H9 (cell line): ENCODE data around the gene PLCXD1. TPM values are rescaled to one million over a fixed set of nuclear protein-coding genes. Genes with fewer than 3 reads are reported as not detected.

Experiments used
- DNase-seq: peaks from one replicate; pipeline ENCODE4 v3.0.0-alpha.2; 2017
- H2AFZ ChIP-seq: one replicate; pipeline ENCODE4 v1.6.1; 2013; ENCODE audit warnings: mild to moderate bottlenecking, low read length, control low read depth, moderate library complexity
- H2AK5ac ChIP-seq: 2 replicates; pipeline ENCODE4 v1.6.1; 2013; ENCODE audit warnings: low read length, control low read depth, mixed read lengths; ENCODE audit not compliant: insufficient read length
- H2BK120ac ChIP-seq: one replicate; pipeline ENCODE4 v1.6.1; 2013; ENCODE audit warnings: low read depth, mild to moderate bottlenecking, low read length, control low read depth, inconsistent platforms; ENCODE audit not compliant: poor library complexity, severe bottlenecking
- H2BK12ac ChIP-seq: 2 replicates; pipeline ENCODE4 v1.6.1; 2013; ENCODE audit warnings: low read length, control low read depth, mixed read lengths, low read depth; ENCODE audit not compliant: insufficient read length
- H2BK15ac ChIP-seq: 2 replicates; pipeline ENCODE4 v1.6.1; 2013; ENCODE audit warnings: low read depth, low read length, control low read depth
- H2BK20ac ChIP-seq: one replicate; pipeline ENCODE4 v1.6.1; 2013; ENCODE audit warnings: low read depth, mild to moderate bottlenecking, low read length, control low read depth, inconsistent platforms; ENCODE audit not compliant: poor library complexity, severe bottlenecking
- H2BK5ac ChIP-seq: 2 replicates; pipeline ENCODE4 v1.6.1; 2013; ENCODE audit warnings: low read length, control low read depth, mixed read lengths; ENCODE audit not compliant: insufficient read length
- H3K14ac ChIP-seq: 2 replicates; pipeline ENCODE4 v1.6.1; 2013; ENCODE audit warnings: low read length, control low read depth; ENCODE audit not compliant: insufficient read depth
- H3K18ac ChIP-seq: 2 replicates; pipeline ENCODE4 v1.6.1; 2013; ENCODE audit warnings: low read depth, mild to moderate bottlenecking, mixed read lengths, low read length, control low read depth; ENCODE audit not compliant: insufficient read length
- H3K23ac ChIP-seq: 2 replicates; pipeline ENCODE4 v1.6.1; 2013; ENCODE audit warnings: low read length, control low read depth, mixed read lengths, low read depth; ENCODE audit not compliant: insufficient read length
- H3K23me2 ChIP-seq: 2 replicates; pipeline ENCODE4 v1.6.1; 2013; ENCODE audit warnings: low read depth, mild to moderate bottlenecking, mixed read lengths, low read length, control low read depth; ENCODE audit not compliant: insufficient read length, poor library complexity, severe bottlenecking
- H3K27ac ChIP-seq: 2 replicates; pipeline ENCODE4 v1.5.1; 2013; ENCODE audit warnings: low read length, control low read depth, mixed read lengths, low read depth; ENCODE audit not compliant: insufficient read length
- H3K27me3 ChIP-seq: 2 replicates; pipeline ENCODE4 v1.6.1; 2013; ENCODE audit warnings: low read length, control low read depth, inconsistent platforms; ENCODE audit not compliant: insufficient read depth
- H3K4ac ChIP-seq: 2 replicates; pipeline ENCODE4 v1.6.1; 2013; ENCODE audit warnings: low read depth, mild to moderate bottlenecking, control low read depth, inconsistent platforms, low read length, moderate library complexity
- H3K4me1 ChIP-seq: 2 replicates; pipeline ENCODE4 v1.6.1; 2013; ENCODE audit warnings: low read length, control low read depth, inconsistent platforms; ENCODE audit not compliant: insufficient read depth
- H3K4me2 ChIP-seq: 2 replicates; pipeline ENCODE4 v1.6.1; 2013; ENCODE audit warnings: low read length, control low read depth, mixed read lengths; ENCODE audit not compliant: insufficient read length, insufficient read depth
- H3K56ac ChIP-seq: 2 replicates; pipeline ENCODE4 v1.6.1; 2013; ENCODE audit warnings: low read depth, mild to moderate bottlenecking, mixed read lengths, low read length, control low read depth; ENCODE audit not compliant: insufficient read length
- H3K79me1 ChIP-seq: 2 replicates; pipeline ENCODE4 v1.6.1; 2013; ENCODE audit warnings: low read depth, mild to moderate bottlenecking, moderate library complexity, low read length, control low read depth, inconsistent platforms; ENCODE audit not compliant: insufficient read depth, poor library complexity, severe bottlenecking
- H3K79me2 ChIP-seq: 2 replicates; pipeline ENCODE4 v1.6.1; 2013; ENCODE audit warnings: low read length, control low read depth, inconsistent platforms; ENCODE audit not compliant: insufficient read depth
- H3K9ac ChIP-seq: 2 replicates; pipeline ENCODE4 v1.6.1; 2013; ENCODE audit warnings: low read length, control low read depth, mixed read lengths; ENCODE audit not compliant: insufficient read length; ENCODE audit errors: extremely low read depth
- H3K9me3 ChIP-seq: one replicate; pipeline ENCODE4 v1.6.1; 2013; ENCODE audit warnings: low read depth, low read length, inconsistent platforms; ENCODE audit not compliant: control insufficient read depth
- H3T11ph ChIP-seq: one replicate; pipeline ENCODE4 v1.6.1; 2013; ENCODE audit warnings: mild to moderate bottlenecking, low read length, control low read depth, inconsistent platforms
- H4K20me1 ChIP-seq: one replicate; pipeline ENCODE4 v1.6.1; 2013; ENCODE audit not compliant: control insufficient read depth, insufficient read length, insufficient read depth
- H4K5ac ChIP-seq: 2 replicates; pipeline ENCODE4 v1.6.1; 2013; ENCODE audit warnings: low read depth, mild to moderate bottlenecking, mixed read lengths, low read length, control low read depth; ENCODE audit not compliant: insufficient read length
- H4K8ac ChIP-seq: replicated peaks from 2 replicates; pipeline ENCODE4 v1.6.1; 2013; ENCODE audit warnings: low read length, control low read depth, mixed read lengths, low read depth; ENCODE audit not compliant: insufficient read length
- H4K91ac ChIP-seq: 2 replicates; pipeline ENCODE4 v1.6.1; 2013; ENCODE audit warnings: low read depth, mild to moderate bottlenecking, moderate library complexity, mixed read lengths, low read length, control low read depth; ENCODE audit not compliant: insufficient read length
- H3K27ac Mint-ChIP-seq, 3 experiments: 2 replicates in 2 of 3; 3 replicates in 1 of 3; pipeline ENCODE4 v1.8.0; 2020 to 2021; ENCODE audit warnings: mixed read lengths in 3 of 3, mild to moderate bottlenecking in 1 of 3, moderate library complexity in 1 of 3
- H3K27me3 Mint-ChIP-seq: 2 replicates; pipeline ENCODE4 v1.8.0; 2021; ENCODE audit warnings: low read depth, mild to moderate bottlenecking, moderate library complexity, mixed read lengths
- H3K36me3 Mint-ChIP-seq, 3 experiments: 2 replicates in 2 of 3; 3 replicates in 1 of 3; pipeline ENCODE4 v1.8.0; 2020 to 2021; ENCODE audit warnings: low read depth in 3 of 3, mixed read lengths in 3 of 3; ENCODE audit not compliant: insufficient read depth in 1 of 3
- H3K4me1 Mint-ChIP-seq, 2 experiments: 2 replicates each; pipeline ENCODE4 v1.8.0; 2020; ENCODE audit warnings: mixed read lengths in 2 of 2
- H3K4me3 Mint-ChIP-seq, 2 experiments: 2 replicates in 1 of 2; 3 replicates in 1 of 2; pipeline ENCODE4 v1.8.0; 2020 to 2021; ENCODE audit warnings: mild to moderate bottlenecking in 2 of 2, mixed read lengths in 2 of 2, moderate library complexity in 1 of 2
- H3K9me3 Mint-ChIP-seq, 2 experiments: 2 replicates in 1 of 2; 3 replicates in 1 of 2; pipeline ENCODE4 v1.8.0; 2020; ENCODE audit warnings: mild to moderate bottlenecking in 2 of 2, mixed read lengths in 2 of 2, moderate library complexity in 1 of 2
- CTCF ChIP-seq: fragments of 200-600 bp; sonication (generic); conservative IDR thresholded peaks from 3 replicates; pipeline ENCODE4 v1.8.0; 2021; ENCODE audit warnings: antibody characterized with exemption, mild to moderate bottlenecking
- whole genome bisulfite sequencing: extraction: QIAGEN DNeasy Blood & Tissue Kit; methylation state at CpG from one replicate; pipeline ENCODE4 v1.1.7; 2013; ENCODE audit warnings: missing lambda C conversion rate, low lambda C conversion rate, mixed read lengths; ENCODE audit not compliant: insufficient read length; ENCODE audit errors: extremely low coverage; 5-methylcytosine and 5-hydroxymethylcytosine counted together
- total RNA-seq: library from RNA; stranded (reverse); gene quantifications from 2 replicates; pipeline ENCODE4 v1.2.1, GENCODE V29; 2021

Gene PLCXD1
- total RNA-seq, 1 experiment from 2014 or later, result 96.5 TPM

GRCh38 chrX:318068-318738, 37.0 kb downstream of the PLCXD1 start:
- no peak overlapping the region for H2BK20ac ChIP-seq
- peak; percentile 100 for DNase-seq
- no peak overlapping the region for H2BK120ac ChIP-seq
- H3K27me3 ChIP-seq, result no peaks in the 10 kb centered on the region
- H2BK15ac ChIP-seq, result no peak overlapping the region
- no peak overlapping the region for H3K56ac ChIP-seq
- peaks cover 4% of the 10 kb centered on the region for H3K79me1 ChIP-seq
- H3K9me3 ChIP-seq, result no peaks in the 10 kb centered on the region
- H3K4me3 Mint-ChIP-seq, result peak overlapping the region; percentile 90 to 94
- no peak overlapping the region for H2AFZ ChIP-seq
- no peaks in the 10 kb centered on the region for H3K4me1 ChIP-seq
- H3K79me2 ChIP-seq, result no peaks in the 10 kb centered on the region
- H3K23ac ChIP-seq, result no peak overlapping the region
- H3K27ac Mint-ChIP-seq, result peak overlapping the region; percentile 92 to 99 (median 95); a peak in 6 of 7 replicates
- no peak overlapping the region for H3K27ac ChIP-seq
- H2BK5ac ChIP-seq, result no peak overlapping the region
- peaks cover 0 to 1% of the 10 kb centered on the region in 2 experiments; a peak in 2 of 5 replicates for H3K9me3 Mint-ChIP-seq
- no peak overlapping the region for H2AK5ac ChIP-seq
- no peak overlapping the region for H4K5ac ChIP-seq
- no CpG with 5 or more reads among the region's 61 CpGs for WGBS
- peak overlapping the region; percentile 94 for H3K14ac ChIP-seq
- H3K4ac ChIP-seq, result no peak overlapping the region
- peaks cover 10 to 15% of the 10 kb centered on the region in 2 experiments for H3K4me1 Mint-ChIP-seq
- peaks cover 15% of the 10 kb centered on the region for H3K23me2 ChIP-seq
- no peak overlapping the region for H3T11ph ChIP-seq
- H3K27me3 Mint-ChIP-seq, result peaks cover 2% of the 10 kb centered on the region; the same call in 1 of the 2 replicates
- peaks cover 6 to 10% (median 10%) of the 10 kb centered on the region in 3 experiments for H3K36me3 Mint-ChIP-seq
- peak overlapping the region; percentile 91 for H3K18ac ChIP-seq
- TF ChIP-seq CTCF, result no peak
- no peak overlapping the region for H4K8ac ChIP-seq
- H4K91ac ChIP-seq, result no peak overlapping the region
- no peak overlapping the region for H2BK12ac ChIP-seq
- no peak overlapping the region for H3K4me2 ChIP-seq
- no peaks in the 10 kb centered on the region for H4K20me1 ChIP-seq
- H3K9ac ChIP-seq, result peak overlapping the region; percentile 76
